Gastrocnemius medialis (tissue), 4 donors: ENCODE data around the gene SYT2. TPM values are rescaled to one million over a fixed set of nuclear protein-coding genes. Genes with fewer than 3 reads are reported as not detected.
"Not testable (repeated sequence)": the region's sequence is repeated elsewhere in the genome, so short reads cannot be mapped to it uniquely, and the experiment has no call there.

Experiments
- ATAC-seq, 2 donors: fragments of 150-250 bp; one replicate each; pipeline ENCODE4 v1.9.1; 2016
- DNase-seq, 2 donors: peaks; one replicate each; pipeline ENCODE4 v3.0.0-alpha.2; 2019
- H3K27ac ChIP-seq, 4 donors: fragments of 200-600 bp; sonication (generic); 1 replicate in 1 of 4; 2 replicates in 3 of 4; pipeline ENCODE4 v1.5.1; 2016 to 2018; ENCODE audit warnings: mild to moderate bottlenecking in 2 of 4, moderate library complexity in 1 of 4
- H3K27me3 ChIP-seq, 3 donors: fragments of 200-600 bp; sonication (generic) in 2 of 3; 1 replicate in 1 of 3; 2 replicates in 2 of 3; pipeline versions ENCODE4 v1.5.1 to v1.6.0; 2016 to 2019; ENCODE audit warnings: mild to moderate bottlenecking in 1 of 3, moderate library complexity in 1 of 3
- H3K36me3 ChIP-seq, 2 donors: fragments of 200-600 bp; sonication (generic) in 1 of 2; one replicate each; pipeline ENCODE4 v1.5.1; 2017 to 2018
- H3K4me1 ChIP-seq, 2 donors: fragments of 200-600 bp; sonication (generic) in 1 of 2; one replicate each; pipeline ENCODE4 v1.5.1; 2016 to 2017; ENCODE audit warnings: mild to moderate bottlenecking in 2 of 2
- H3K4me3 ChIP-seq, 4 donors: fragments of 200-600 bp; sonication (generic) in 3 of 4; 1 replicate in 1 of 4; 2 replicates in 3 of 4; pipeline ENCODE4 v1.5.1; 2016 to 2019; ENCODE audit warnings: mild to moderate bottlenecking in 2 of 4
- H3K9me3 ChIP-seq, 3 donors: fragments of 200-600 bp; sonication (generic) in 2 of 3; 1 replicate in 1 of 3; 2 replicates in 2 of 3; pipeline ENCODE4 v1.5.1; 2016 to 2019
- POLR2A ChIP-seq, 2 donors: fragments of 450-650 bp; IDR thresholded peaks; one replicate each; pipeline ENCODE4 v1.6.1; 2017; ENCODE audit warnings: antibody characterized with exemption in 2 of 2, mild to moderate bottlenecking in 2 of 2, moderate library complexity in 2 of 2
- in situ Hi-C, 4 donors: fragments of 200-750 bp; cut with MboI; loops; one replicate each; pipeline versions ENCODE4 v1.15.0 to v1.8.0; 2017; ENCODE audit warnings: low sequenced_read_pairs in 4 of 4
- intact Hi-C: fragments of 100-400 bp; cut with DNase I; formaldehyde crosslinking; loops from one replicate; pipeline ENCODE4 v1.15.1; 2023; ENCODE audit warnings: low total_unique reads
- total RNA-seq, 4 donors: library from RNA; depleted of rRNA; stranded (reverse); fragments of >200 nt; gene quantifications; one replicate each; pipeline versions ENCODE4 v1.1.0 to v1.2.3, GENCODE V29; 2016
- TF ChIP-seq, protein P1 (sequence below), 5 experiments: fragments of 450-650 bp in 3 of 5; fragments of 200-600 bp in 2 of 5; sonication (generic) in 2 of 5; IDR thresholded peaks in 4 of 5; conservative IDR thresholded peaks in 1 of 5; 1 replicate in 4 of 5; 2 replicates in 1 of 5; pipeline ENCODE4 v1.5.1; 2016 to 2019; ENCODE audit warnings: antibody characterized with exemption in 5 of 5, mild to moderate bottlenecking in 3 of 5, moderate library complexity in 3 of 5

The SYT2 gene
- total RNA-seq, 4 donors from 2014 or later, result not detected

- no peaks in the 10 kb centered on the region for H3K9me3 ChIP-seq
- H3K27ac ChIP-seq, result peak overlapping the region; percentile 77 to 90 (median 82)
- no peaks in the 10 kb centered on the region for H3K27me3 ChIP-seq
- ATAC-seq, result no peak
- intact Hi-C loops (loop anchor here (5.0 kb wide), 1 partner anchor 39 kb away; no protein-coding TSS in a partner anchor), in situ Hi-C loops (loop anchor here in 2 of 4 donors (25.0 kb wide), 1 partner anchor 249 kb away; the partner anchor contains the start of genes PPP1R12B (in 2 of the 2) and UBE2T (in 2 of the 2))
- peaks cover 0 to 19% of the 10 kb centered on the region in 2 donors for H3K36me3 ChIP-seq
- no peak overlapping the region for H3K4me3 ChIP-seq
- TF ChIP-seq, protein P1, sequence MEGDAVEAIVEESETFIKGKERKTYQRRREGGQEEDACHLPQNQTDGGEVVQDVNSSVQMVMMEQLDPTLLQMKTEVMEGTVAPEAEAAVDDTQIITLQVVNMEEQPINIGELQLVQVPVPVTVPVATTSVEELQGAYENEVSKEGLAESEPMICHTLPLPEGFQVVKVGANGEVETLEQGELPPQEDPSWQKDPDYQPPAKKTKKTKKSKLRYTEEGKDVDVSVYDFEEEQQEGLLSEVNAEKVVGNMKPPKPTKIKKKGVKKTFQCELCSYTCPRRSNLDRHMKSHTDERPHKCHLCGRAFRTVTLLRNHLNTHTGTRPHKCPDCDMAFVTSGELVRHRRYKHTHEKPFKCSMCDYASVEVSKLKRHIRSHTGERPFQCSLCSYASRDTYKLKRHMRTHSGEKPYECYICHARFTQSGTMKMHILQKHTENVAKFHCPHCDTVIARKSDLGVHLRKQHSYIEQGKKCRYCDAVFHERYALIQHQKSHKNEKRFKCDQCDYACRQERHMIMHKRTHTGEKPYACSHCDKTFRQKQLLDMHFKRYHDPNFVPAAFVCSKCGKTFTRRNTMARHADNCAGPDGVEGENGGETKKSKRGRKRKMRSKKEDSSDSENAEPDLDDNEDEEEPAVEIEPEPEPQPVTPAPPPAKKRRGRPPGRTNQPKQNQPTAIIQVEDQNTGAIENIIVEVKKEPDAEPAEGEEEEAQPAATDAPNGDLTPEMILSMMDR (IDR thresholded peaks at IDR 0.05 in 4 of 5, conservative IDR thresholded peaks at IDR 0.05 in 1 of 5), result no peak
- no peak for TF ChIP-seq POLR2A (IDR thresholded peaks at IDR 0.05)
- peak in 1 of 2 donors; percentile 43 for DNase-seq
- peaks cover 53 to 55% of the 10 kb centered on the region in 2 donors for H3K4me1 ChIP-seq
Observed at GRCh38 chr1:202586018-202586821, 124.0 kb downstream of the SYT2 start.

DNA sequence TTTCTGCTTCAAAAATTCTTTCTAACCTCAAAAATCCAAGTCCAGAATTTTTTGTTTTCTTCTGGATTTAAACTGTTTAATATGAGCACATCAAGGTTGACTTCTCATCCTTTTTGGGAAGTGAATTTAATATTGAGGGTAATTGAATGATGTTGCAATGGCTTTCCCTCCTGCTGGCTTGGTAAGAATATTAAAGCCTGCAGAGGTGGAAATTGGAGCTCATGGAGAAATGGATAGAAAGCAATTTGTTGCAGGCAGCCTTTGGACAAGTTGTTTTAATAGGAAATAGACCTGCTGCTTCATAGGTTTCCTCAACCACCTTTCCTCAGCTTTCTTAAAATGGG lies 124.7 kb downstream of the SYT2 start:
- Histone ChIP-seq H3K27me3 (no peaks in the 10 kb centered on the region), H3K27ac (peak overlapping the region in 3 of 4 donors; percentile 81 to 90 (median 84)), H3K9me3 (no peaks in the 10 kb centered on the region), H3K4me3 (no peak overlapping the region), H3K36me3 (peaks cover 0 to 26% of the 10 kb centered on the region in 2 donors), H3K4me1 (peaks cover 47 to 55% of the 10 kb centered on the region in 2 donors)
- no peak for ATAC-seq
- TF ChIP-seq POLR2A (IDR thresholded peaks at IDR 0.05), result no peak
- TF ChIP-seq, protein P1 (IDR thresholded peaks at IDR 0.05 in 4 of 5, conservative IDR thresholded peaks at IDR 0.05 in 1 of 5), result no peak
- intact Hi-C loops, result loop anchor here (5.0 kb wide), 1 partner anchor 38 kb away; no protein-coding TSS in a partner anchor
- no peak for DNase-seq
- in situ Hi-C loops, result loop anchor here in 2 of 4 donors (25.0 kb wide), 1 partner anchor 248 kb away; the partner anchor contains the start of genes PPP1R12B (in 2 of the 2) and UBE2T (in 2 of the 2)

- intact Hi-C loops, result loop anchor here (5.0 kb wide), 1 partner anchor 38 kb away; no protein-coding TSS in a partner anchor
Observed at GRCh38 chr1:202584707-202585589, 125.3 kb downstream of the SYT2 start.

GRCh38 chr1:202582350-202582749 lies 127.9 kb downstream of the SYT2 start:
- H3K36me3 ChIP-seq, result peaks cover 0 to 33% of the 10 kb centered on the region in 2 donors
- ATAC-seq, DNase-seq, intact Hi-C loops, H3K9me3 ChIP-seq, H3K27ac ChIP-seq, H3K4me3 ChIP-seq, H3K27me3 ChIP-seq: not testable (repeated sequence)
- in situ Hi-C loops, result loop anchor here in 2 of 4 donors (25.0 kb wide), 1 partner anchor 245 kb away; the partner anchor contains the start of genes PPP1R12B (in 2 of the 2) and UBE2T (in 2 of the 2)
- H3K4me1 ChIP-seq, result peaks cover 44 to 53% of the 10 kb centered on the region in 2 donors

More at GRCh38 chr1:202584707-202585589, 125.3 kb downstream of the SYT2 start:
- Histone ChIP-seq H3K36me3 (peaks cover 0 to 32% of the 10 kb centered on the region in 2 donors), H3K4me3 (no peak overlapping the region), H3K9me3 (no peaks in the 10 kb centered on the region), H3K27me3 (no peaks in the 10 kb centered on the region), H3K27ac (peak overlapping the region in 3 of 4 donors; percentile 81 to 90 (median 84)), H3K4me1 (peaks cover 44 to 53% of the 10 kb centered on the region in 2 donors)
- no peak for ATAC-seq
- in situ Hi-C loops, result loop anchor here in 2 of 4 donors (25.0 kb wide), 1 partner anchor 248 kb away; the partner anchor contains the start of genes PPP1R12B (in 2 of the 2) and UBE2T (in 2 of the 2)
- no peak for DNase-seq
- no peak for TF ChIP-seq POLR2A (IDR thresholded peaks at IDR 0.05)
- TF ChIP-seq, protein P1 (IDR thresholded peaks at IDR 0.05 in 4 of 5, conservative IDR thresholded peaks at IDR 0.05 in 1 of 5), result no peak
